ENCODE measurements around the gene TEPSIN.

TEPSIN gene

GRCh38 chr17:81285179-81285878, 46.5 kb upstream of the TEPSIN start:
- peaks cover 0 to 22% (median 11%) of the 10 kb centered on the region in 4 donors for H3K4me1 ChIP-seq
- peak; percentile 73 to 88 for DNase-seq
- H3K27ac ChIP-seq, result peak overlapping the region; percentile 4 to 42

GRCh38 chr17:81282876-81283275, 44.0 kb upstream of the TEPSIN start:
- H3K27ac ChIP-seq, result no peak overlapping the region
- peaks cover 9 to 73% (median 57%) of the 10 kb centered on the region in 3 donors for H3K36me3 ChIP-seq
- no peaks in the 10 kb centered on the region for H3K27me3 ChIP-seq
- no peak for TF ChIP-seq CTCF (IDR thresholded peaks at IDR 0.05)
- intact Hi-C loops (cut with DNase I; ENCODE audit: low total_unique reads), result no loop called here
- no peak for DNase-seq
- H3K4me1 ChIP-seq, result peaks cover 0 to 22% (median 11%) of the 10 kb centered on the region in 4 donors
- no peaks in the 10 kb centered on the region for H3K9me3 ChIP-seq
- no peak overlapping the region for H3K4me3 ChIP-seq

More at GRCh38 chr17:81285179-81285878, 46.5 kb upstream of the TEPSIN start:
- Histone ChIP-seq H3K36me3 (peaks cover 0 to 66% (median 58%) of the 10 kb centered on the region in 3 donors), H3K9me3 (no peaks in the 10 kb centered on the region), H3K27me3 (no peaks in the 10 kb centered on the region), H3K4me3 (peak overlapping the region; percentile 35 to 38)
- TF ChIP-seq CTCF (IDR thresholded peaks at IDR 0.05), result no peak
- intact Hi-C loops (cut with DNase I; ENCODE audit: low total_unique reads), result no loop called here

GRCh38 chr17:81282141-81282540, 43.3 kb upstream of the TEPSIN start:
- no peak for TF ChIP-seq CTCF (IDR thresholded peaks at IDR 0.05)
- no peak overlapping the region for H3K27ac ChIP-seq
- no peak overlapping the region for H3K4me3 ChIP-seq
- intact Hi-C loops (cut with DNase I; ENCODE audit: low total_unique reads), result no loop called here
- no peaks in the 10 kb centered on the region for H3K27me3 ChIP-seq
- H3K36me3 ChIP-seq, result peaks cover 9 to 73% (median 54%) of the 10 kb centered on the region in 3 donors
- no peak for DNase-seq
- H3K9me3 ChIP-seq, result no peaks in the 10 kb centered on the region
- peaks cover 0 to 22% (median 11%) of the 10 kb centered on the region in 4 donors for H3K4me1 ChIP-seq

- H3K4me1 ChIP-seq, result peaks cover 0 to 12% (median 2%) of the 10 kb centered on the region in 4 donors
- no peaks in the 10 kb centered on the region for H3K27me3 ChIP-seq
- no peak for TF ChIP-seq CTCF (IDR thresholded peaks at IDR 0.05)
- H3K36me3 ChIP-seq, result peaks cover 21 to 82% (median 67%) of the 10 kb centered on the region in 3 donors
- no peak overlapping the region for H3K27ac ChIP-seq
- intact Hi-C loops (cut with DNase I; ENCODE audit: low total_unique reads), result no loop called here
- no peaks in the 10 kb centered on the region for H3K9me3 ChIP-seq
- no peak overlapping the region for H3K4me3 ChIP-seq
- DNase-seq, result no peak
Observed at GRCh38 chr17:81280571-81280970, 41.7 kb upstream of the TEPSIN start.

GRCh38 chr17:81279278-81280275, 40.7 kb upstream of the TEPSIN start:
- DNase-seq, result no peak
- Histone ChIP-seq H3K9me3 (no peaks in the 10 kb centered on the region), H3K27ac (no peak overlapping the region), H3K27me3 (no peaks in the 10 kb centered on the region), H3K4me3 (no peak overlapping the region), H3K36me3 (peaks cover 27 to 92% (median 74%) of the 10 kb centered on the region in 3 donors), H3K4me1 (peaks cover 0 to 2% (median 0%) of the 10 kb centered on the region in 4 donors)
- no peak for TF ChIP-seq CTCF (IDR thresholded peaks at IDR 0.05)
- intact Hi-C loops (cut with DNase I; ENCODE audit: low total_unique reads), result no loop called here

All from tibial artery (tissue), 4 donors.